Fibroblast of lung (primary cell): ENCODE results near the gene DIAPH1. TPM values are rescaled to one million over a fixed set of nuclear protein-coding genes. Genes with fewer than 3 reads are reported as not detected.
A peak's percentile ranks its signal among the peaks of the same experiment; 100 is the strongest.

Experiments
- DNase-seq, 2 donors: peaks; one replicate each; pipeline versions ENCODE4 v3.0.0 to v3.0.0-alpha.2; 2010; ENCODE audit warnings: low read depth in 2 of 2
- H2AFZ ChIP-seq: 2 replicates; pipeline ENCODE4 v1.5.1; 2012; ENCODE audit warnings: low read length, control low read depth, inconsistent platforms
- H3K27ac ChIP-seq: 2 replicates; pipeline ENCODE4 v1.5.1; 2011; ENCODE audit warnings: low read length, control low read depth; ENCODE audit not compliant: insufficient read depth
- H3K27me3 ChIP-seq: 2 replicates; pipeline ENCODE4 v1.5.1; 2011; ENCODE audit warnings: mild to moderate bottlenecking, low read length; ENCODE audit not compliant: control insufficient read depth, insufficient read depth
- H3K36me3 ChIP-seq: 2 replicates; pipeline ENCODE4 v1.5.1; 2011; ENCODE audit warnings: low read length; ENCODE audit not compliant: control insufficient read depth, insufficient read depth
- H3K4me1 ChIP-seq: 2 replicates; pipeline ENCODE4 v1.5.1; 2011; ENCODE audit warnings: low read length; ENCODE audit not compliant: control insufficient read depth, insufficient read depth; ENCODE audit errors: extremely low read depth
- H3K4me2 ChIP-seq: 2 replicates; pipeline ENCODE4 v1.5.1; 2011; ENCODE audit warnings: low read length, control low read depth; ENCODE audit not compliant: insufficient read depth; ENCODE audit errors: extremely low read depth
- H3K4me3 ChIP-seq, 4 experiments: fragments of 200-600 bp in 1 of 4; sonication (generic) in 1 of 4; replicated peaks in 1 of 4; 2 replicates each; pipeline ENCODE4 v1.5.1; 2011 to 2016; ENCODE audit warnings: low read length in 4 of 4, low read depth in 3 of 4, mild to moderate bottlenecking in 3 of 4, control low read depth in 2 of 4, inconsistent platforms in 1 of 4, mixed read lengths in 1 of 4; ENCODE audit not compliant: insufficient read depth in 1 of 4; ENCODE audit errors: control extremely low read depth in 1 of 4
- H3K79me2 ChIP-seq: 2 replicates; pipeline ENCODE4 v1.5.1; 2012; ENCODE audit warnings: mild to moderate bottlenecking, low read length, inconsistent platforms; ENCODE audit not compliant: control insufficient read depth, insufficient read depth
- H3K9ac ChIP-seq: 2 replicates; pipeline ENCODE4 v1.5.1; 2011; ENCODE audit warnings: mild to moderate bottlenecking, low read length, control low read depth; ENCODE audit not compliant: insufficient read depth
- H3K9me3 ChIP-seq: 2 replicates; pipeline ENCODE4 v1.5.1; 2012; ENCODE audit warnings: low read depth, low read length; ENCODE audit not compliant: control insufficient read depth, insufficient read depth
- H4K20me1 ChIP-seq: 2 replicates; pipeline ENCODE4 v1.5.1; 2011; ENCODE audit warnings: low read length; ENCODE audit not compliant: control insufficient read depth, insufficient read depth; ENCODE audit errors: extremely low read depth
- EZH2 ChIP-seq: IDR thresholded peaks from 2 replicates; pipeline ENCODE4 v1.5.1; 2012; ENCODE audit warnings: low read length, control low read depth, mild to moderate bottlenecking; ENCODE audit errors: missing control alignments
- polyA plus RNA-seq, 2 donors: library from polyadenylated mRNA; depleted of rRNA in 1 of 2; stranded (reverse) in 1 of 2; unstranded in 1 of 2; fragments of >200 nt; gene quantifications; 2 replicates each; pipeline ENCODE4 v1.2.1, GENCODE V29; 2011 to 2012; ENCODE audit warnings: missing spikeins in 1 of 2
- total RNA-seq: library from RNA; depleted of rRNA; stranded (reverse); fragments of >200 nt; gene quantifications from 2 replicates; pipeline ENCODE4 v1.2.1, GENCODE V29; 2014
- TF ChIP-seq, protein P1 (sequence below), 2 donors: IDR thresholded peaks in 1 of 2; conservative IDR thresholded peaks in 1 of 2; 1 replicate in 1 of 2; 2 replicates in 1 of 2; pipeline ENCODE4 v1.5.1; 2011 to 2012; ENCODE audit warnings: low read length in 2 of 2, control low read depth in 1 of 2, inconsistent platforms in 1 of 2, low read depth in 1 of 2, mild to moderate bottlenecking in 1 of 2

Gene DIAPH1
- total and polyA plus RNA-seq, 2 donors (not counting 1 experiment from before 2014, with no cell fraction given), result 21.1 to 30.9 TPM

- Histone ChIP-seq H3K27me3 (no peaks in the 10 kb centered on the region), H3K4me3 (peak overlapping the region; percentile 79 to 82 (median 80)), H3K36me3 (peaks cover 3% of the 10 kb centered on the region), H3K9me3 (no peaks in the 10 kb centered on the region), H3K79me2 (peaks cover 50% of the 10 kb centered on the region), H3K9ac (peak overlapping the region; percentile 88), H3K27ac (peak overlapping the region; percentile 81), H3K4me2 (peak overlapping the region; percentile 71), H2AFZ (peak overlapping the region; percentile 47), H4K20me1 (no peaks in the 10 kb centered on the region), H3K4me1 (no peaks in the 10 kb centered on the region)
- no peak for TF ChIP-seq EZH2
- TF ChIP-seq, protein P1, sequence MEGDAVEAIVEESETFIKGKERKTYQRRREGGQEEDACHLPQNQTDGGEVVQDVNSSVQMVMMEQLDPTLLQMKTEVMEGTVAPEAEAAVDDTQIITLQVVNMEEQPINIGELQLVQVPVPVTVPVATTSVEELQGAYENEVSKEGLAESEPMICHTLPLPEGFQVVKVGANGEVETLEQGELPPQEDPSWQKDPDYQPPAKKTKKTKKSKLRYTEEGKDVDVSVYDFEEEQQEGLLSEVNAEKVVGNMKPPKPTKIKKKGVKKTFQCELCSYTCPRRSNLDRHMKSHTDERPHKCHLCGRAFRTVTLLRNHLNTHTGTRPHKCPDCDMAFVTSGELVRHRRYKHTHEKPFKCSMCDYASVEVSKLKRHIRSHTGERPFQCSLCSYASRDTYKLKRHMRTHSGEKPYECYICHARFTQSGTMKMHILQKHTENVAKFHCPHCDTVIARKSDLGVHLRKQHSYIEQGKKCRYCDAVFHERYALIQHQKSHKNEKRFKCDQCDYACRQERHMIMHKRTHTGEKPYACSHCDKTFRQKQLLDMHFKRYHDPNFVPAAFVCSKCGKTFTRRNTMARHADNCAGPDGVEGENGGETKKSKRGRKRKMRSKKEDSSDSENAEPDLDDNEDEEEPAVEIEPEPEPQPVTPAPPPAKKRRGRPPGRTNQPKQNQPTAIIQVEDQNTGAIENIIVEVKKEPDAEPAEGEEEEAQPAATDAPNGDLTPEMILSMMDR (conservative IDR thresholded peaks at IDR 0.05 in 1 of 2, IDR thresholded peaks at IDR 0.05 in 1 of 2; ENCODE audit: low read depth in 1 of 2, low read length in 2 of 2), result no peak
- no peak for DNase-seq
These were observed 1.1 kb downstream of the DIAPH1 start for GRCh38 chr5:141617682-141618029.

DNA sequence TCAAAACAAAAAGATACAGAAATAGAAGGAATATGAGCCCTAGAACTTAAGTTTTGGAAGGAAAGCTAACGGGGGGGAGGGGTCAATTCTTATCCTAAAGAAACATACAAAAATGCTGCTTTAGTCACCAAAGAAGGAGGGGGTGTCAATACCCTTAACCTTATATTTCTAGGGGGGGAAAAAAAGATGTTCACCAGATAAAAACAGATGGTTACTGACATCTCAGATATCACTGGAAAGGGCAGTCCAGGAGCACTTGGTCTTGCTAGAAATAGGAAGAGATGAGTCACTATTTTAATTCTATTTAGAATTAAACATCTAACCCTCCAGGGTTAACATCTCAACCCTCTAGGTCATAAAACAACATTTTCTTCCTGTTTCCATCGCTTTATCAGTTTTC, 1.7 kb downstream of the DIAPH1 start:
- no peaks in the 10 kb centered on the region for H3K4me1 ChIP-seq
- H3K27me3 ChIP-seq, result no peaks in the 10 kb centered on the region
- H3K4me3 ChIP-seq, result peak overlapping the region; percentile 79 to 82 (median 80)
- H3K9ac ChIP-seq, result no peak overlapping the region
- no peaks in the 10 kb centered on the region for H3K9me3 ChIP-seq
- TF ChIP-seq EZH2, result no peak
- TF ChIP-seq, protein P1 (conservative IDR thresholded peaks at IDR 0.05 in 1 of 2, IDR thresholded peaks at IDR 0.05 in 1 of 2; ENCODE audit: low read depth in 1 of 2, low read length in 2 of 2), result no peak
- no peaks in the 10 kb centered on the region for H4K20me1 ChIP-seq
- H3K79me2 ChIP-seq, result peaks cover 56% of the 10 kb centered on the region
- no peak overlapping the region for H3K27ac ChIP-seq
- peak overlapping the region; percentile 71 for H3K4me2 ChIP-seq
- peaks cover 3% of the 10 kb centered on the region for H3K36me3 ChIP-seq
- no peak overlapping the region for H2AFZ ChIP-seq
- no peak for DNase-seq

GRCh38 chr5:141615991-141616720, 2.6 kb downstream of the DIAPH1 start:
- no peak overlapping the region for H2AFZ ChIP-seq
- H3K27ac ChIP-seq, result no peak overlapping the region
- no peaks in the 10 kb centered on the region for H3K4me1 ChIP-seq
- H3K4me3 ChIP-seq, result no peak overlapping the region
- TF ChIP-seq, protein P1 (conservative IDR thresholded peaks at IDR 0.05 in 1 of 2, IDR thresholded peaks at IDR 0.05 in 1 of 2; ENCODE audit: low read depth in 1 of 2, low read length in 2 of 2), result no peak
- no peak for TF ChIP-seq EZH2
- no peaks in the 10 kb centered on the region for H3K9me3 ChIP-seq
- H4K20me1 ChIP-seq, result no peaks in the 10 kb centered on the region
- peak overlapping the region; percentile 32 for H3K4me2 ChIP-seq
- no peak overlapping the region for H3K9ac ChIP-seq
- H3K36me3 ChIP-seq, result peaks cover 3% of the 10 kb centered on the region
- no peaks in the 10 kb centered on the region for H3K27me3 ChIP-seq
- H3K79me2 ChIP-seq, result peaks cover 62% of the 10 kb centered on the region
- DNase-seq, result no peak
